K562 (cell line): Measurements from ENCODE around the gene CHKB. TPM values are rescaled to one million over a fixed set of nuclear protein-coding genes. Genes with fewer than 3 reads are reported as not detected.
A peak's percentile ranks its signal among the peaks of the same experiment; 100 is the strongest.

Source experiments
- COPS2 ChIP-seq: fragments of 450-650 bp; conservative IDR thresholded peaks from 2 replicates; pipeline ENCODE4 v1.6.1; 2016; ENCODE audit warnings: mild to moderate bottlenecking, moderate library complexity
- EGR1 ChIP-seq: fragments of 450-650 bp; conservative IDR thresholded peaks from 2 replicates; pipeline ENCODE4 v1.6.1; 2017; ENCODE audit warnings: mild to moderate bottlenecking
- EHMT2 ChIP-seq: fragments of 450-650 bp; IDR thresholded peaks from 2 replicates; pipeline ENCODE4 v1.6.1; 2018; ENCODE audit warnings: antibody characterized with exemption
- HDAC8 ChIP-seq: fragments of 450-650 bp; IDR thresholded peaks from 2 replicates; pipeline ENCODE4 v1.6.1; 2016; ENCODE audit warnings: mild to moderate bottlenecking, missing genetic modification characterization, moderate library complexity, missing compliant biosample characterization
- HOMEZ ChIP-seq: fragments of 250-450 bp; sonication (Bioruptor Pico); IDR thresholded peaks from 2 replicates; pipeline ENCODE4 v1.4.0; 2020; ENCODE audit warnings: mild to moderate bottlenecking, moderate library complexity
- ILK ChIP-seq: fragments of 450-650 bp; IDR thresholded peaks from 2 replicates; pipeline ENCODE4 v1.6.1; 2016; ENCODE audit warnings: missing genetic modification characterization, low read depth, mild to moderate bottlenecking, missing compliant biosample characterization, moderate library complexity, borderline replicate concordance
- MGA ChIP-seq: fragments of 450-650 bp; IDR thresholded peaks from 2 replicates; pipeline ENCODE4 v1.6.1; 2016; ENCODE audit warnings: mild to moderate bottlenecking, moderate library complexity
- POLR2A ChIP-seq: fragments of 450-650 bp; conservative IDR thresholded peaks from 2 replicates; pipeline ENCODE4 v1.6.1; 2016
- POLR2G ChIP-seq: fragments of 200-400 bp; formaldehyde crosslinking; IDR thresholded peaks from 2 replicates; pipeline ENCODE4 v1.6.1; 2017; ENCODE audit warnings: low read depth, mild to moderate bottlenecking, antibody characterized with exemption, low read length, moderate library complexity
- ZNF165 ChIP-seq: fragments of 250-450 bp; sonication (Bioruptor Pico); IDR thresholded peaks from 2 replicates; pipeline ENCODE4 v1.4.0; 2020; ENCODE audit warnings: borderline replicate concordance
- ZNF436 ChIP-seq: fragments of 250-450, 450-650 bp; sonication (Bioruptor Pico); formaldehyde crosslinking; IDR thresholded peaks from 2 replicates; pipeline ENCODE4 v1.7.0; 2020; ENCODE audit warnings: mild to moderate bottlenecking
- ZNF766 ChIP-seq: fragments of 200-800 bp; sonication (Bioruptor generic); conservative IDR thresholded peaks from 2 replicates; pipeline ENCODE4 v1.6.1; 2016; ENCODE audit warnings: missing genetic modification characterization, missing compliant biosample characterization
- polyA plus RNA-seq, 8 experiments: library from polyadenylated mRNA; depleted of rRNA in 4 of 8; stranded (reverse) in 5 of 8; unstranded in 3 of 8; fragments of >200 nt; fragmentation: Nextera tagmentation in 2 of 8; fragmentation: Illumina TruSeq in 1 of 8; extraction: Ambion mirVana in 2 of 8; extraction: Trizol in 1 of 8; gene quantifications; 2 replicates each; pipeline versions ENCODE4 v1.2.1 to v1.2.3, GENCODE V29; 2011 to 2014; ENCODE audit warnings: inconsistent platforms in 1 of 8, missing spikeins in 1 of 8
- total RNA-seq, 7 experiments: library from RNA; depleted of rRNA in 6 of 7; stranded (reverse); fragments of >200 nt in 6 of 7; fragmentation: Illumina TruSeq in 2 of 7; extraction: Trizol in 2 of 7; gene quantifications; 2 replicates each; pipeline versions ENCODE4 v1.2.1 to v1.2.3, GENCODE V29; 2011 to 2021; ENCODE audit warnings: low replicate concordance in 1 of 7

CHKB gene
- total and polyA plus RNA-seq, 9 of the 15 experiments (the other 6 are each of a cell fraction or from before 2014, with no cell fraction given), result 2.7 to 31.0 (median 11.0) TPM

- TF ChIP-seq ZNF766 (CRISPR knock-in tag) (0 out of 2 replicates have a peak, but pooled peaks have one; percentile 20), EHMT2 (no peak), ZNF436 (CRISPR knock-in tag) (no peak), ILK (tag) (no peak), EGR1 (no peak), MGA (0 out of 2 replicates have a peak, but pooled peaks have one; percentile 19), POLR2A (peak; percentile 62; the same call in 1 of the 2 replicates), ZNF165 (CRISPR knock-in tag) (no peak), HDAC8 (no peak), COPS2 (no peak), POLR2G (peak; percentile 80), HOMEZ (CRISPR knock-in tag) (no peak)
Measured at GRCh38 chr22:50627642-50628542, 45.2 kb upstream of the CHKB start, which contains the start of gene ARSA (continued).
